HepG2 (cell line): ENCODE measurements around the gene ANKFY1. TPM values are rescaled to one million over a fixed set of nuclear protein-coding genes. Genes with fewer than 3 reads are reported as not detected.

ENCODE experiments used
- GABPA ChIP-seq, 2 experiments: IDR thresholded peaks; 2 replicates each; pipeline ENCODE4 v1.6.1; 2011 to 2016; ENCODE audit warnings: low read depth in 2 of 2, low read length in 1 of 2, missing biosample characterization in 1 of 2, missing genetic modification characterization in 1 of 2
- ISL2 ChIP-seq: sonication (generic); formaldehyde crosslinking; IDR thresholded peaks from 2 replicates; pipeline ENCODE4 v1.5.0; 2020; ENCODE audit warnings: missing genetic modification reagents
- KDM5B ChIP-seq: sonication (generic); formaldehyde crosslinking; IDR thresholded peaks from 2 replicates; pipeline ENCODE4 v1.4.0; 2020; ENCODE audit warnings: missing genetic modification reagents, mild to moderate bottlenecking, borderline replicate concordance
- ZNF224 ChIP-seq: sonication (generic); formaldehyde crosslinking; IDR thresholded peaks from 2 replicates; pipeline ENCODE4 v1.5.0; 2020; ENCODE audit warnings: mild to moderate bottlenecking, missing genetic modification reagents
- ZNF773 ChIP-seq: sonication (generic); formaldehyde crosslinking; IDR thresholded peaks from 2 replicates; pipeline ENCODE4 v1.4.0; 2020; ENCODE audit warnings: missing genetic modification reagents, borderline replicate concordance
- ZSCAN9 ChIP-seq: IDR thresholded peaks from 2 replicates; pipeline ENCODE4 v1.6.1; 2016; ENCODE audit warnings: borderline replicate concordance
- polyA plus RNA-seq, 8 experiments: library from polyadenylated mRNA; depleted of rRNA in 3 of 8; stranded (reverse) in 7 of 8; unstranded in 1 of 8; fragments of >200 nt; fragmentation: Illumina TruSeq in 4 of 8; extraction: Trizol in 4 of 8; gene quantifications; 2 replicates each; pipeline versions ENCODE4 v1.2.1 to v1.2.3, GENCODE V29; 2011 to 2016; ENCODE audit warnings: low read depth in 4 of 8, missing spikeins in 1 of 8, mixed read lengths in 1 of 8; ENCODE audit not compliant: insufficient read depth in 1 of 8
- total RNA-seq, 5 experiments: library from RNA; depleted of rRNA; stranded (reverse); fragments of >200 nt; fragmentation: Illumina TruSeq; extraction: Trizol; gene quantifications; 2 replicates each; pipeline ENCODE4 v1.2.3, GENCODE V29; 2016; ENCODE audit warnings: low read depth in 1 of 5
- TF ChIP-seq, protein P1 (sequence below): sonication (generic); formaldehyde crosslinking; IDR thresholded peaks from 2 replicates; pipeline ENCODE4 v1.4.0; 2020; ENCODE audit warnings: missing genetic modification reagents
- TF ChIP-seq, protein P2 (sequence below), 2 experiments: sonication (generic) in 1 of 2; formaldehyde crosslinking in 1 of 2; IDR thresholded peaks; 2 replicates each; pipeline versions ENCODE4 v1.4.0 to v1.6.1; 2018 to 2020; ENCODE audit warnings: missing genetic modification reagents in 2 of 2, borderline replicate concordance in 1 of 2, low read depth in 1 of 2, mild to moderate bottlenecking in 1 of 2, missing biosample characterization in 1 of 2
- TF ChIP-seq, protein P3 (sequence below): sonication (generic); formaldehyde crosslinking; IDR thresholded peaks from 2 replicates; pipeline ENCODE4 v1.8.1; 2023; ENCODE audit warnings: mild to moderate bottlenecking, moderate library complexity, missing genetic modification reagents
- TF ChIP-seq, protein P4 (sequence below), 2 experiments: IDR thresholded peaks; 2 replicates each; pipeline ENCODE4 v1.6.1; 2011 to 2012; ENCODE audit warnings: low read length in 2 of 2, borderline replicate concordance in 1 of 2, low read depth in 1 of 2, mild to moderate bottlenecking in 1 of 2, moderate library complexity in 1 of 2
- TF ChIP-seq, protein P5 (sequence below): sonication (generic); formaldehyde crosslinking; IDR thresholded peaks from 2 replicates; pipeline ENCODE4 v1.8.0; 2022; ENCODE audit warnings: missing genetic modification reagents, mild to moderate bottlenecking, moderate library complexity, borderline replicate concordance
- TF ChIP-seq, protein P6 (sequence below): sonication (generic); formaldehyde crosslinking; IDR thresholded peaks from 2 replicates; pipeline ENCODE4 v1.4.0; 2020; ENCODE audit warnings: mild to moderate bottlenecking, missing genetic modification reagents, borderline replicate concordance

ANKFY1 gene
- total and polyA plus RNA-seq, 2 of the 13 experiments (the other 11 are each of a cell fraction or from before 2014, with no cell fraction given), result 11.9 to 16.8 TPM

DNA sequence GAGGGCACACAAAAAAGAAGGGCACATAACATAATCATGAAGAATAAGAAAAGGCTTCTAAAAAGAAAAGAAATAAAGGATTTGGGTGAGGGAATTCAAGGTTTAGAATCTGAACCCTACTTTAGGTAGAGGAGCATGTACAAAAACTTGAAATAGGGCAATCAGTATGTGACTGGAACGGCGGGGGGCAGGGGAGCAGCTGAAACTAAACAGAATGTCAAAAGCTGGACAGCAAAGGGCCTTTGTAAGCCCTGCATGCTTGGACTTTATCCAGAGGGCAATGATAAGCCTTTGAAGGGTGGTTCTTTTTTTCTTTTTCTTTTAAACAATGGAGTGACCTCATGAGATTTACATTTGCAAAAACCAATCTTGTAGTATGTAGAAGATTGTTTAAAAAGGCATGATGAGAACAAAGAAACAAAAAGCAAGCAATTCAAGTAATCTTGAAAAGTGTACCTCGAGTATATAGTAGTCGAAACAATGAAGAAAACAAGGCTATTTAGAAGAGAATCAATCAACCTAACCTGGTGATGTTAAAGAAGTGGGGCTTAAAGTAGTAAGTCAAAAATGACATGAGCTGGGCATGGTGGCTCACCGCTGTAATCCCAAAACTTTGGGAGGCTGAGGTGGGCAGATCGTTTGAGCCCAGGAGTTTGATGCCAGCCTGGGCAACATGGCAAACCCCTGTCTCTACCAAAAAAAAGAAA is 46.7 kb upstream of the ANKFY1 start (continued):
- TF ChIP-seq ISL2 (CRISPR knock-in tag) (0 out of 2 replicates have a peak, but pooled peaks have one; percentile 27), ZNF773 (CRISPR knock-in tag) (no peak), ZSCAN9 (no peak), GABPA (IDR thresholded peaks at IDR 0.05; ENCODE audit: low read depth, low read length) (no peak), GABPA (CRISPR knock-in tag; IDR thresholded peaks at IDR 0.05; ENCODE audit: low read depth) (no peak), ZNF224 (CRISPR knock-in tag) (no peak), KDM5B (CRISPR knock-in tag) (no peak)
- TF ChIP-seq, protein P1, sequence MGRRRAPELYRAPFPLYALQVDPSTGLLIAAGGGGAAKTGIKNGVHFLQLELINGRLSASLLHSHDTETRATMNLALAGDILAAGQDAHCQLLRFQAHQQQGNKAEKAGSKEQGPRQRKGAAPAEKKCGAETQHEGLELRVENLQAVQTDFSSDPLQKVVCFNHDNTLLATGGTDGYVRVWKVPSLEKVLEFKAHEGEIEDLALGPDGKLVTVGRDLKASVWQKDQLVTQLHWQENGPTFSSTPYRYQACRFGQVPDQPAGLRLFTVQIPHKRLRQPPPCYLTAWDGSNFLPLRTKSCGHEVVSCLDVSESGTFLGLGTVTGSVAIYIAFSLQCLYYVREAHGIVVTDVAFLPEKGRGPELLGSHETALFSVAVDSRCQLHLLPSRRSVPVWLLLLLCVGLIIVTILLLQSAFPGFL (CRISPR knock-in tag), result no peak
- TF ChIP-seq, protein P2, sequence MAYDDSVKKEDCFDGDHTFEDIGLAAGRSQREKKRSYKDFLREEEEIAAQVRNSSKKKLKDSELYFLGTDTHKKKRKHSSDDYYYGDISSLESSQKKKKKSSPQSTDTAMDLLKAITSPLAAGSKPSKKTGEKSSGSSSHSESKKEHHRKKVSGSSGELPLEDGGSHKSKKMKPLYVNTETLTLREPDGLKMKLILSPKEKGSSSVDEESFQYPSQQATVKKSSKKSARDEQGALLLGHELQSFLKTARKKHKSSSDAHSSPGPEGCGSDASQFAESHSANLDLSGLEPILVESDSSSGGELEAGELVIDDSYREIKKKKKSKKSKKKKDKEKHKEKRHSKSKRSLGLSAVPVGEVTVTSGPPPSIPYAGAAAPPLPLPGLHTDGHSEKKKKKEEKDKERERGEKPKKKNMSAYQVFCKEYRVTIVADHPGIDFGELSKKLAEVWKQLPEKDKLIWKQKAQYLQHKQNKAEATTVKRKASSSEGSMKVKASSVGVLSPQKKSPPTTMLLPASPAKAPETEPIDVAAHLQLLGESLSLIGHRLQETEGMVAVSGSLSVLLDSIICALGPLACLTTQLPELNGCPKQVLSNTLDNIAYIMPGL (CRISPR knock-in tag; IDR thresholded peaks at IDR 0.05; ENCODE audit: borderline replicate concordance in 1 of 2, low read depth in 1 of 2), result no peak
- TF ChIP-seq, protein P3, sequence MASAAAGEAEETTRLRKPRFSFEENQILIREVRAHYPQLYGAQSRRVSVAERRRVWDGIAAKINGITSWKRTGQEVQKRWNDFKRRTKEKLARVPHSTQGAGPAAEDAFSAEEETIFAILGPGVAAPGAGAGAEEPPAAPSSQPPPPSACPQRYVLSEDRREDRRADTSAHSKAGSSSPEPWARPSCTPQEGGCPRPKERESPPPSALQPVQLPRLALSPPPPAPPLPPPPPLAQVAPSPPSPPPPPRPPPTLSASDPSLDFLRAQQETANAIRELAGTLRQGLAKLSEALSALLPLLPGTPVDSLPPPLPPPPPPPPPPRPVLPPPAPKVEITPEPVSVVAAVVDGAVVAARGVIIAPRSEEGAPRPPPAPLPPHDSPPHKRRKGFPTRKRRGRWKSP, result no peak
- TF ChIP-seq, protein P4, sequence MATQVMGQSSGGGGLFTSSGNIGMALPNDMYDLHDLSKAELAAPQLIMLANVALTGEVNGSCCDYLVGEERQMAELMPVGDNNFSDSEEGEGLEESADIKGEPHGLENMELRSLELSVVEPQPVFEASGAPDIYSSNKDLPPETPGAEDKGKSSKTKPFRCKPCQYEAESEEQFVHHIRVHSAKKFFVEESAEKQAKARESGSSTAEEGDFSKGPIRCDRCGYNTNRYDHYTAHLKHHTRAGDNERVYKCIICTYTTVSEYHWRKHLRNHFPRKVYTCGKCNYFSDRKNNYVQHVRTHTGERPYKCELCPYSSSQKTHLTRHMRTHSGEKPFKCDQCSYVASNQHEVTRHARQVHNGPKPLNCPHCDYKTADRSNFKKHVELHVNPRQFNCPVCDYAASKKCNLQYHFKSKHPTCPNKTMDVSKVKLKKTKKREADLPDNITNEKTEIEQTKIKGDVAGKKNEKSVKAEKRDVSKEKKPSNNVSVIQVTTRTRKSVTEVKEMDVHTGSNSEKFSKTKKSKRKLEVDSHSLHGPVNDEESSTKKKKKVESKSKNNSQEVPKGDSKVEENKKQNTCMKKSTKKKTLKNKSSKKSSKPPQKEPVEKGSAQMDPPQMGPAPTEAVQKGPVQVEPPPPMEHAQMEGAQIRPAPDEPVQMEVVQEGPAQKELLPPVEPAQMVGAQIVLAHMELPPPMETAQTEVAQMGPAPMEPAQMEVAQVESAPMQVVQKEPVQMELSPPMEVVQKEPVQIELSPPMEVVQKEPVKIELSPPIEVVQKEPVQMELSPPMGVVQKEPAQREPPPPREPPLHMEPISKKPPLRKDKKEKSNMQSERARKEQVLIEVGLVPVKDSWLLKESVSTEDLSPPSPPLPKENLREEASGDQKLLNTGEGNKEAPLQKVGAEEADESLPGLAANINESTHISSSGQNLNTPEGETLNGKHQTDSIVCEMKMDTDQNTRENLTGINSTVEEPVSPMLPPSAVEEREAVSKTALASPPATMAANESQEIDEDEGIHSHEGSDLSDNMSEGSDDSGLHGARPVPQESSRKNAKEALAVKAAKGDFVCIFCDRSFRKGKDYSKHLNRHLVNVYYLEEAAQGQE (IDR thresholded peaks at IDR 0.05; ENCODE audit: borderline replicate concordance in 1 of 2, low read depth in 1 of 2, low read length in 2 of 2), result peak in 1 of 2 experiments; percentile 75; a peak in 1 of 4 replicates
- TF ChIP-seq, protein P5, sequence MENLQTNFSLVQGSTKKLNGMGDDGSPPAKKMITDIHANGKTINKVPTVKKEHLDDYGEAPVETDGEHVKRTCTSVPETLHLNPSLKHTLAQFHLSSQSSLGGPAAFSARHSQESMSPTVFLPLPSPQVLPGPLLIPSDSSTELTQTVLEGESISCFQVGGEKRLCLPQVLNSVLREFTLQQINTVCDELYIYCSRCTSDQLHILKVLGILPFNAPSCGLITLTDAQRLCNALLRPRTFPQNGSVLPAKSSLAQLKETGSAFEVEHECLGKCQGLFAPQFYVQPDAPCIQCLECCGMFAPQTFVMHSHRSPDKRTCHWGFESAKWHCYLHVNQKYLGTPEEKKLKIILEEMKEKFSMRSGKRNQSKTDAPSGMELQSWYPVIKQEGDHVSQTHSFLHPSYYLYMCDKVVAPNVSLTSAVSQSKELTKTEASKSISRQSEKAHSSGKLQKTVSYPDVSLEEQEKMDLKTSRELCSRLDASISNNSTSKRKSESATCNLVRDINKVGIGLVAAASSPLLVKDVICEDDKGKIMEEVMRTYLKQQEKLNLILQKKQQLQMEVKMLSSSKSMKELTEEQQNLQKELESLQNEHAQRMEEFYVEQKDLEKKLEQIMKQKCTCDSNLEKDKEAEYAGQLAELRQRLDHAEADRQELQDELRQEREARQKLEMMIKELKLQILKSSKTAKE (CRISPR knock-in tag), result no peak
- TF ChIP-seq, protein P6, sequence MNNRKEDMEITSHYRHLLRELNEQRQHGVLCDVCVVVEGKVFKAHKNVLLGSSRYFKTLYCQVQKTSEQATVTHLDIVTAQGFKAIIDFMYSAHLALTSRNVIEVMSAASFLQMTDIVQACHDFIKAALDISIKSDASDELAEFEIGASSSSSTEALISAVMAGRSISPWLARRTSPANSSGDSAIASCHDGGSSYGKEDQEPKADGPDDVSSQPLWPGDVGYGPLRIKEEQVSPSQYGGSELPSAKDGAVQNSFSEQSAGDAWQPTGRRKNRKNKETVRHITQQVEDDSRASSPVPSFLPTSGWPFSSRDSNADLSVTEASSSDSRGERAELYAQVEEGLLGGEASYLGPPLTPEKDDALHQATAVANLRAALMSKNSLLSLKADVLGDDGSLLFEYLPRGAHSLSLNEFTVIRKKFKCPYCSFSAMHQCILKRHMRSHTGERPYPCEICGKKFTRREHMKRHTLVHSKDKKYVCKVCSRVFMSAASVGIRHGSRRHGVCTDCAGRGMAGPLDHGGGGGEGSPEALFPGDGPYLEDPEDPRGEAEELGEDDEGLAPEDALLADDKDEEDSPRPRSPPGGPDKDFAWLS (CRISPR knock-in tag), result no peak
